ENCODE data around the gene MCHR1. TPM values are rescaled to one million over a fixed set of nuclear protein-coding genes. Genes with fewer than 3 reads are reported as not detected.

The MCHR1 gene
- total RNA-seq, 1 experiment from 2014 or later: not detected

DNA sequence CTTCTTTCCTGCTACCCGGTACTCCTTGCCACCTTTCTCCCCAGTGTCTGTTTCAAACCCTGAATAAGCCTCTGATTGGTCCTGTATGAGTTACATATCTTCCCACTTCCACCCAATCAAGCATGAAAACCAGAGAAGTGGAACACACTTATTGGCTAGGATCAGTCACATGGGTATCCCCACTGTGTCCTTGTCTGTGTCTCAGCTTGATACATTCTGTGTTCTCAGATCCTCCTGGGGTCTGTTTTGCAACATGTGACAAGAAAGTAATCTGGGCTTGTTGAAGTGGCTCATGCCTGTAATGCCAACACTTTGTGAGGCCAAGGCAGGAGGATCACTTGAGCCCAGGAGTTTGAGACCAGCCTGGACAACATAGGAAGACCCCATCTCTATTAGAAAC lies 23.9 kb downstream of the MCHR1 start:
- ATAC-seq: peak; percentile 63
- no TSS peak for BruUV-seq (replicated peaks)
- POLR2A ChIA-PET: no interaction called here

DNA sequence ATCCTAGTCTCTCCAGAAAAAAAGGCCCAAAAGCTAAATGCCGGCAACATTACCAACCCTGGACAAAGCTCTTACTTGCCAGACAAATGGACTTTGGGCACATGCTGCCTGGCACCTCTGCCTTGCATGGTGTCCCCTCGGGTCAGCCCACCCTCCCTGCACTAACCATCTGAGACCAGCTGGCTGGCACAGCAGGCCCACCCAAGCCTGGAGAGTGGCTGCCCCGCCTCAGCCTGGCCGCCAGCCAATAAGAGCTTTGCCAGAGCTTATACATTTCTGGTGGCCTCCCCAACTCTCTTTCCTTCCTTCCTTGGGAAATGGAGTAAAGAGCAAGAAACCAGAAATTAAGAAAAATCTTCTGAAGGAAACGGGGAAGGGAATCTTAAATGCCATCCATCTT lies 24.5 kb downstream of the MCHR1 start:
- no peak for DNase-seq (ENCODE audit: low read depth, low spot score)
- ChIA-PET RAD21 (ENCODE audit: low non-redundant PET in 1 of 2, low total read pairs in 2 of 2, uncharacterized antibody in 2 of 2, unreplicated experiment in 2 of 2) (no interaction called here), CTCF (no interaction called here)
- TF ChIP-seq TCF7L2 (IDR thresholded peaks at IDR 0.05; ENCODE audit: borderline replicate concordance, extremely low read depth, insufficient read depth, insufficient read length) (no peak), RAD21 (IDR thresholded peaks at IDR 0.05; ENCODE audit: low read depth) (no peak), ZFX (IDR thresholded peaks at IDR 0.05) (no peak), YY1 (IDR thresholded peaks at IDR 0.05; ENCODE audit: extremely low read depth, insufficient replicate concordance, low read depth, low read length) (no peak), CEBPB (IDR thresholded peaks at IDR 0.05; ENCODE audit: low read depth) (no peak), JUND (IDR thresholded peaks at IDR 0.05) (no peak), EGR1 (IDR thresholded peaks at IDR 0.05; ENCODE audit: low read depth) (no peak), SP1 (IDR thresholded peaks at IDR 0.05; ENCODE audit: low read depth) (no peak)
- TF ChIP-seq, protein P1, sequence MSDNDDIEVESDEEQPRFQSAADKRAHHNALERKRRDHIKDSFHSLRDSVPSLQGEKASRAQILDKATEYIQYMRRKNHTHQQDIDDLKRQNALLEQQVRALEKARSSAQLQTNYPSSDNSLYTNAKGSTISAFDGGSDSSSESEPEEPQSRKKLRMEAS (IDR thresholded peaks at IDR 0.05): no peak
- TF ChIP-seq, protein P2, sequence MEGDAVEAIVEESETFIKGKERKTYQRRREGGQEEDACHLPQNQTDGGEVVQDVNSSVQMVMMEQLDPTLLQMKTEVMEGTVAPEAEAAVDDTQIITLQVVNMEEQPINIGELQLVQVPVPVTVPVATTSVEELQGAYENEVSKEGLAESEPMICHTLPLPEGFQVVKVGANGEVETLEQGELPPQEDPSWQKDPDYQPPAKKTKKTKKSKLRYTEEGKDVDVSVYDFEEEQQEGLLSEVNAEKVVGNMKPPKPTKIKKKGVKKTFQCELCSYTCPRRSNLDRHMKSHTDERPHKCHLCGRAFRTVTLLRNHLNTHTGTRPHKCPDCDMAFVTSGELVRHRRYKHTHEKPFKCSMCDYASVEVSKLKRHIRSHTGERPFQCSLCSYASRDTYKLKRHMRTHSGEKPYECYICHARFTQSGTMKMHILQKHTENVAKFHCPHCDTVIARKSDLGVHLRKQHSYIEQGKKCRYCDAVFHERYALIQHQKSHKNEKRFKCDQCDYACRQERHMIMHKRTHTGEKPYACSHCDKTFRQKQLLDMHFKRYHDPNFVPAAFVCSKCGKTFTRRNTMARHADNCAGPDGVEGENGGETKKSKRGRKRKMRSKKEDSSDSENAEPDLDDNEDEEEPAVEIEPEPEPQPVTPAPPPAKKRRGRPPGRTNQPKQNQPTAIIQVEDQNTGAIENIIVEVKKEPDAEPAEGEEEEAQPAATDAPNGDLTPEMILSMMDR (IDR thresholded peaks at IDR 0.05 in 2 of 3, conservative IDR thresholded peaks at IDR 0.05 in 1 of 3; ENCODE audit: borderline replicate concordance in 1 of 3, insufficient read depth in 1 of 3, low read depth in 2 of 3, low read length in 2 of 3): no peak
- TF ChIP-seq, protein P3, sequence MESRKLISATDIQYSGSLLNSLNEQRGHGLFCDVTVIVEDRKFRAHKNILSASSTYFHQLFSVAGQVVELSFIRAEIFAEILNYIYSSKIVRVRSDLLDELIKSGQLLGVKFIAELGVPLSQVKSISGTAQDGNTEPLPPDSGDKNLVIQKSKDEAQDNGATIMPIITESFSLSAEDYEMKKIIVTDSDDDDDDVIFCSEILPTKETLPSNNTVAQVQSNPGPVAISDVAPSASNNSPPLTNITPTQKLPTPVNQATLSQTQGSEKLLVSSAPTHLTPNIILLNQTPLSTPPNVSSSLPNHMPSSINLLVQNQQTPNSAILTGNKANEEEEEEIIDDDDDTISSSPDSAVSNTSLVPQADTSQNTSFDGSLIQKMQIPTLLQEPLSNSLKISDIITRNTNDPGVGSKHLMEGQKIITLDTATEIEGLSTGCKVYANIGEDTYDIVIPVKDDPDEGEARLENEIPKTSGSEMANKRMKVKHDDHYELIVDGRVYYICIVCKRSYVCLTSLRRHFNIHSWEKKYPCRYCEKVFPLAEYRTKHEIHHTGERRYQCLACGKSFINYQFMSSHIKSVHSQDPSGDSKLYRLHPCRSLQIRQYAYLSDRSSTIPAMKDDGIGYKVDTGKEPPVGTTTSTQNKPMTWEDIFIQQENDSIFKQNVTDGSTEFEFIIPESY (IDR thresholded peaks at IDR 0.05; ENCODE audit: extremely low read depth, insufficient replicate concordance, low read length): no peak
- TF ChIP-seq, protein P4, sequence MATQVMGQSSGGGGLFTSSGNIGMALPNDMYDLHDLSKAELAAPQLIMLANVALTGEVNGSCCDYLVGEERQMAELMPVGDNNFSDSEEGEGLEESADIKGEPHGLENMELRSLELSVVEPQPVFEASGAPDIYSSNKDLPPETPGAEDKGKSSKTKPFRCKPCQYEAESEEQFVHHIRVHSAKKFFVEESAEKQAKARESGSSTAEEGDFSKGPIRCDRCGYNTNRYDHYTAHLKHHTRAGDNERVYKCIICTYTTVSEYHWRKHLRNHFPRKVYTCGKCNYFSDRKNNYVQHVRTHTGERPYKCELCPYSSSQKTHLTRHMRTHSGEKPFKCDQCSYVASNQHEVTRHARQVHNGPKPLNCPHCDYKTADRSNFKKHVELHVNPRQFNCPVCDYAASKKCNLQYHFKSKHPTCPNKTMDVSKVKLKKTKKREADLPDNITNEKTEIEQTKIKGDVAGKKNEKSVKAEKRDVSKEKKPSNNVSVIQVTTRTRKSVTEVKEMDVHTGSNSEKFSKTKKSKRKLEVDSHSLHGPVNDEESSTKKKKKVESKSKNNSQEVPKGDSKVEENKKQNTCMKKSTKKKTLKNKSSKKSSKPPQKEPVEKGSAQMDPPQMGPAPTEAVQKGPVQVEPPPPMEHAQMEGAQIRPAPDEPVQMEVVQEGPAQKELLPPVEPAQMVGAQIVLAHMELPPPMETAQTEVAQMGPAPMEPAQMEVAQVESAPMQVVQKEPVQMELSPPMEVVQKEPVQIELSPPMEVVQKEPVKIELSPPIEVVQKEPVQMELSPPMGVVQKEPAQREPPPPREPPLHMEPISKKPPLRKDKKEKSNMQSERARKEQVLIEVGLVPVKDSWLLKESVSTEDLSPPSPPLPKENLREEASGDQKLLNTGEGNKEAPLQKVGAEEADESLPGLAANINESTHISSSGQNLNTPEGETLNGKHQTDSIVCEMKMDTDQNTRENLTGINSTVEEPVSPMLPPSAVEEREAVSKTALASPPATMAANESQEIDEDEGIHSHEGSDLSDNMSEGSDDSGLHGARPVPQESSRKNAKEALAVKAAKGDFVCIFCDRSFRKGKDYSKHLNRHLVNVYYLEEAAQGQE (IDR thresholded peaks at IDR 0.05; ENCODE audit: low read depth): no peak

More for the DNA sequence above, 23.9 kb downstream of the MCHR1 start:
- no peak overlapping the region for H3K4me2 ChIP-seq (ENCODE audit: low read length)
- no peak for DNase-seq (ENCODE audit: low read depth, low spot score)
- H3K9ac ChIP-seq (ENCODE audit: low read length): no peak overlapping the region
- H2AFZ ChIP-seq (ENCODE audit: low read depth, low read length, poor library complexity, severe bottlenecking): peak overlapping the region; percentile 44
- H3K36me3 ChIP-seq (ENCODE audit: control insufficient read depth in 1 of 2, insufficient read depth in 2 of 2, low read length in 2 of 2): no peaks in the 10 kb centered on the region
- intact Hi-C loops (cut with micrococcal nuclease): no loop called here
- H3K4me1 ChIP-seq (ENCODE audit: control insufficient read depth in 1 of 2, insufficient read depth in 2 of 2, low read length in 2 of 2): no peaks in the 10 kb centered on the region
- ChIA-PET RAD21 (ENCODE audit: low non-redundant PET in 1 of 2, low total read pairs in 2 of 2, uncharacterized antibody in 2 of 2, unreplicated experiment in 2 of 2) (no interaction called here), CTCF (no interaction called here)
- TF ChIP-seq, protein P5, sequence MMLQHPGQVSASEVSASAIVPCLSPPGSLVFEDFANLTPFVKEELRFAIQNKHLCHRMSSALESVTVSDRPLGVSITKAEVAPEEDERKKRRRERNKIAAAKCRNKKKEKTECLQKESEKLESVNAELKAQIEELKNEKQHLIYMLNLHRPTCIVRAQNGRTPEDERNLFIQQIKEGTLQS (IDR thresholded peaks at IDR 0.05): no peak
- H4K20me1 ChIP-seq (ENCODE audit: insufficient read depth): no peaks in the 10 kb centered on the region
- H3K4me3 ChIP-seq (replicated peaks in 1 of 2; ENCODE audit: low read depth in 1 of 2, low read length in 2 of 2): no peak overlapping the region
- no peaks in the 10 kb centered on the region for H3K9me3 ChIP-seq (ENCODE audit: control insufficient read depth in 1 of 2, insufficient read depth in 1 of 2, low read depth in 1 of 2, low read length in 2 of 2)
- no peaks in the 10 kb centered on the region for H3K9me2 ChIP-seq (ENCODE audit: insufficient read depth)
- H3K79me2 ChIP-seq (ENCODE audit: insufficient read depth, low read length): no peaks in the 10 kb centered on the region
- no peaks in the 10 kb centered on the region for H3K27me3 ChIP-seq (ENCODE audit: insufficient read depth, low read length)
- no peak overlapping the region for H3K27ac ChIP-seq (ENCODE audit: low read depth, low read length)

More for the DNA sequence above, 24.5 kb downstream of the MCHR1 start:
- intact Hi-C loops (cut with micrococcal nuclease): no loop called here
- POLR2A ChIA-PET: no interaction called here
- Histone ChIP-seq H4K20me1 (ENCODE audit: insufficient read depth) (no peaks in the 10 kb centered on the region), H3K4me2 (ENCODE audit: low read length) (no peak overlapping the region), H3K36me3 (ENCODE audit: control insufficient read depth in 1 of 2, insufficient read depth in 2 of 2, low read length in 2 of 2) (no peaks in the 10 kb centered on the region), H3K4me1 (ENCODE audit: control insufficient read depth in 1 of 2, insufficient read depth in 2 of 2, low read length in 2 of 2) (no peaks in the 10 kb centered on the region), H3K79me2 (ENCODE audit: insufficient read depth, low read length) (no peaks in the 10 kb centered on the region), H3K27ac (ENCODE audit: low read depth, low read length) (no peak overlapping the region), H3K27me3 (ENCODE audit: insufficient read depth, low read length) (no peaks in the 10 kb centered on the region), H3K9ac (ENCODE audit: low read length) (no peak overlapping the region), H3K9me3 (ENCODE audit: control insufficient read depth in 1 of 2, insufficient read depth in 1 of 2, low read depth in 1 of 2, low read length in 2 of 2) (no peaks in the 10 kb centered on the region), H3K9me2 (ENCODE audit: insufficient read depth) (no peaks in the 10 kb centered on the region), H2AFZ (ENCODE audit: low read depth, low read length, poor library complexity, severe bottlenecking) (no peak overlapping the region), H3K4me3 (replicated peaks in 1 of 2; ENCODE audit: low read depth in 1 of 2, low read length in 2 of 2) (no peak overlapping the region)
- no TSS peak for BruUV-seq (replicated peaks)
- no peak for ATAC-seq
